ENCODE results near the gene LTBP1.

Gene LTBP1

DNA sequence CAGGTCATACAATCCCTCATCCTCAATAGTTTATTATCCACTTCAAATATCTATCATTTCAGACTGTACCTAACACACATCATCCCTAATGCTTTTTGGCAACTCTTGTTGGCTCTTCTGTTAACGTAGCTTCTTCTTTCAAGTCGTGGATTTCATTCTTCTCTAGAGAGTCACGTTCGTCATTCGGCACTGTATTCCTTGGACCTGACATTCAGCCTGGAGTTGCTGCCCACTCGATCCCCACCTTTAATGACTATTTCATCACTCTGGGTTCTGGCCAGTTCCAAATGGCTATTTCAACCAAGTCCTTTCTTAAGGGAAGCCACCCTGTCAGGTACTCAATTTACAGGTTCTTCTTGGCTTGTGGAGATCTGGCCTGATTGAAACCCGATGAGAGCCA is 337.5 kb downstream of the LTBP1 start:
- DNase-seq = no peak

DNA sequence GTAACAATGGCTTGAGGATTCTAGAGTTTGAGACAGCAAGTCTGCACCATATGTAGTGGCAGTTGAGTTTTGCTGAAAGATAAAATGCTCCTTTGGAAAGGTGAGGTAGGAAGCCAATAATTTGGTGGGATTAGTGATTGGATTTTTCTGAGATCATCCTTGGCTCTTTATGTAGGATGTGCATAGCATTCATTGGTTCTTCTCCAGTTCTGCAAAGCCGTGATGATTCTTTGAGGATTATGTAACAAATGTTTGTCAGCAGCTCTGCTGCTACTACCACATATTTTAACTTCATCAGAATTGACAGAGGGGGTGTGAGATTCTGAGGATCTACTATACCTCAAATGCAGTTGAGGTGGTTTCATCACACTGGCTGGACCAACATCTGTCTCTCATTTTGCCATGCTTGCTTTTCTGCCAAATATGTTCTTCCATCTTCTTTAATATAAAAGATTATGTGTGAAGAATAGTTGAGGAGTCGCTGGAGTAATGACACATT is 340.8 kb downstream of the LTBP1 start:
- no peak for DNase-seq

DNA sequence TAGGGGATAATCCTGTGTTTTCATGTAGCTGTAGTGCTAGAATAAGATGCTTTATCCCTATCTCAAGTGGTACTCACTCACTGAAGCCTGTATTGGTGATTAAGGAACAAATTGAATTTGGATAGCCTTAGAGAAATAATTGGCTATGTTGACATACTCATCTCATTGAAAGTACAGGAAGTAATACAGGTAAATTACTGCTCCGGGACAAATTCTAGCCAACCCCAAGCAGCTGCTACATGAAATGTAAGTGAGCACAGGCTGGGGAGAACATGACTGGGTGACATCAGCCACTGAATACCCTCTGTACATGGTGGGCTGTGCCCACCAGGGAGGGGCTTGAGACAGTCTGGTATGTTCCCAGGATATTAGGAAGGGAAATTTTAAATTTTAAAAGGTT is 341.3 kb downstream of the LTBP1 start:
- no peak for DNase-seq

DNA sequence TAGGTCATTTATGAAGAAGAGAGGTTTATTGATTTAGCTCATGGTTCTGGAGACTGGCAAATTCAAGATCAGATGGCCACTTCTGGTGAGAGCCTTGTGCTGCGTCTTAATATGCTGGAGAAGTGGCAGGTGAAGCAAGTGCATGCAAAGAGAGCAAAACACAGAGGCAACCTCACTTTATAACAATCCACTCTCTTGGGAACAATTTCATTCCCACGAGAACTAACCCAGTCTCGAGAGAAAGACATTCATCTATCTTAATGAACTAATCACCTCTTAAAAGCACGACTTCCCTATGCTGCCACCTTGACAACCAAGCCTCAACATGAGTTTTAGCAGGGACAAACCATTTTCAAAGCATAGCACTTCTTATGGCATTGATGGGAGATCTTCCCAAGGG is 343.2 kb downstream of the LTBP1 start:
- no peak for DNase-seq

GRCh38 chr2:33291278-33292013 is 344.7 kb downstream of the LTBP1 start:
- no peak for DNase-seq

DNA sequence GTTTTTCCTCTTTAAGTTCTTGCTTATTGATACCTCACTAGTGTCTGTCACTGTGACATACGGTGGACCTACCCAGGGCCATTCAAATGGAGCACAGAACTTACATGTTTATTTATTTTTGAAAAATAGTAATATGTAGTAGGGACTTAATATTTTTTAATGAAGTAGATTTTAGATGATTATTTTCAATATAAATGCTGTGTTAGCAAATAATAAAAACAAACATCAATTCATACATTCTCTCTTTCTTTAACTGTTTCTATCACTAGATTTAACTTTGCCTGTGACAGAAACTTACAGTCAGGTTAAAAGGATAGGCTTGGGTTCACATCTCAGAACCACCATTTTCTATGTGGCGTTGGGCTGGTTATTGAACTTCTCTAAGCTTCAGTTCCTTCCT is 345.3 kb downstream of the LTBP1 start:
- DNase-seq = no peak

DNA sequence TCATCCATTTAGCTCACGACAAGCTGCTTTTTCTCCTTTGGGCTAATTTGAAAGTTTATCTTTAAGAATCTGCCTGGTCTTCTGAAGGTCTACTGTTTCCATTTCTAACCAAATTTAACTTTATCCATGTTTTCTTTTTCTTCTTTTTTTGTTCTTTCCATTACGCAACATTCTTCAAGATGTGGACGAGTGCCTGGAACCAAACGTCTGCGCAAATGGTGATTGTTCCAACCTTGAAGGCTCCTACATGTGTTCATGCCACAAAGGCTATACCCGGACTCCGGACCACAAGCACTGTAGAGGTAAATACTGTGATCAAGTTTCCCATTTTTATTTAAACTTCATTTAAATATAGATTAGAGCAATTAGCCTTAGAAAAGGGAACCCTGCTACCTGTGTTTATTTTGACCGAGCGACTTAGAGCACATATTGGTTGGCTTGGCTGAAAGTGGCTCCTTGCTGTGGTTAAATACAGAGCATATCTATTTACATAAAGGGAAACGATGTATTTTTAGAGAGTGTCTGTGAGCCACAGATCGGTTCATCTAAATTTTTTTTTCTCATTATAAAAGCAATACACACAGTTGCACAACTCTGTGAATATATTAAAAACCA is 346.3 kb downstream of the LTBP1 start:
- no peak for DNase-seq

DNA sequence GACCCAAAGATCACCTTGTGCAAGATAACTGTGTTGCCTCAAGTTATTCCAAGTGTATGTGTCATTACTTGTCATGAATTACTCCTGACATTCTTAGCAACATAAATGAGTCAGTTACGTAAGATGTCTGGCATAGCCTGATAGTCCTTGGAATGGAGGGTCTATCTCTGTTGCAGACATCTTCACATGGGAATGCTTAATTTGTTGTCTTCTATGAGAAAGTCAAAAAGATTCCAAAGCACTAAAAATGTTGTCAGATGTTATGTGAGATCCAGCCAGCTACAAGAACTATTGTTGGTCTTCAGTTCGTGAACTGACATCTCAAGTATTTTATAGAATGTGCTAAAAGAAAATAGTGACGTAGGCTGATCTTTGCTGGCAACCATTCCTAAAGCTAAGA is 351.5 kb downstream of the LTBP1 start:
- DNase-seq = no peak

- DNase-seq = no peak
These were observed 354.6 kb downstream of the LTBP1 start for GRCh38 chr2:33301355-33301754.

DNA sequence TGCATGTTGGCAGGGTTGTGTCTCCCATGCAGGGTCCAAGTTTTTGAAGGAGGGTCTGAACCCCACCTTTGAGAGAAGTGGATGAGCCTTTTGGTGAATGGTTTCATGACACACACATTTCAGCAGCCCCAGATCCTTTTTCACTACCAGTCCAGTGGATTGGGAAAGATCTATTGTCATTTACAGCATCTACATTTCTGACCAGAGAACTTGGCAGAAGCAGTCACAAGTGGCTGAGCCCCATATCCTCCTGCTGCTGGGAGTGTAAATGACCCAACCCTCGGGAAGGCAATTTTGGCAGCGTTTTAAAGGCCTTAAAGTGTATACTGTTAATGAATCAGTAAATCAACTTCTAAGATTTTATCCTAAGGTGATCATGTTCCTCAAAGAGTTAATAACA is 355.6 kb downstream of the LTBP1 start:
- no peak for DNase-seq

DNA sequence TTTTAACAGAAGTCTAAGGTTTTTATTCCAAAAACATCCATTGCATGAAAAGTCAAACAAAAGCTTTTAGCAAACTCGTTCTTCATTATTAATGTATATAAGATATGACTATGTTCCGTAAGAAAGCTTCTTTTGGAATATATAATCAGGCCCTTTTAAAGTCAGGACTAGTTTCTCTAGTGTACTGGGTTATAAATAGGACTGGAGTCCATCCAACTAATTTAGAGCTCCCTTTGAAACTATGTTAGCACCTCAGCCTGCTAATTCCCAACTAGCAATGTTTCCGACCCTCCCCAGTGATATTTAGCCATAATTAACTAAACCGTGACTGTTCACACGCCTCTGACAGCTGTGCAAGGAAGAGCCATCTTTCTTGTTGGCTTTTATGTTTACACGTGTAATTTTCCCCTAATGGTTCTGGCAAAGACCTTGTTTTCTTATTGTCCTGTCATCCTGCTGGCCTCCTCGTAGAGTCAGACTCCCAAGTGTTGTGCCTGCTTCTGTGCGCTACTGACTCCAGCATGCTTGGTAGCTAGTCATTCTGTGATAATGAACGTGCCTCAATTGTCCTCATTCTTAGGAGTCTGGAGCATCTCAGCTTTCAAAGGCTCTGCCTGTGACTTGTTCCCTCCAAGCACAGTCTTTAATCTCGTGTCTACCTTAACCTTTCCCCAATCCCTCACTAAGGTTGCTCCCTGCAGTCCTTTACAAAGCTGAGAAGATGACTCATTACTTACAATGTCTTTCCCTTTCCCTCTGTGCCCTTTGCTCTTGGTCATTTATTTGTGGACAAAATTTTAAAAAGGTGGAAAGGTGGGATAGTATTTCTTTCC is 357.5 kb downstream of the LTBP1 start:
- no peak for DNase-seq

- DNase-seq = no peak
These were observed 361.0 kb downstream of the LTBP1 start for GRCh38 chr2:33307659-33308270.

- DNase-seq = no peak
These were observed 365.6 kb downstream of the LTBP1 start for GRCh38 chr2:33312355-33312754.

GRCh38 chr2:33313039-33313438 is 366.3 kb downstream of the LTBP1 start:
- DNase-seq = no peak

- DNase-seq = no peak
These were observed 367.8 kb downstream of the LTBP1 start for GRCh38 chr2:33314541-33314940.

DNA sequence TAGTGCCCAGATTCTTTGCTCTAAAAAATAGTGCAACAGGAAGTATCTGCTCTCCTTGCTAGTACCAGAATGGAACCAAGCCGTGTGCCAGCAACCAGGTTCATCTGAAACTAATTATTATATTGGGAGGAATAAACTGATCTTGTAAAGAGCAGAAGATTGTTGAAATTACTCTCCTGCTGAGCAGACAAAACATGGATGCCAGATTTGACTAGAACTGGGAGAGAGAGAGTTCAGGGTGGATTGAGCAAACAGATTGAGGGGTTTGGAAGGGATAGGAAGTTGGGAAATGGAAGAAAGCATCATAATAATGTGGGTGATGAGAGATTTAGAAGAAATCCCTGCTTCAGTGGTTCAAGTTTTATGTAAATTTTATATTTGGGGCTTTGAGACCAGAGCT is 369.6 kb downstream of the LTBP1 start:
- DNase-seq = no peak

- no peak for DNase-seq
These were observed 370.7 kb downstream of the LTBP1 start for GRCh38 chr2:33317369-33318007.

DNA sequence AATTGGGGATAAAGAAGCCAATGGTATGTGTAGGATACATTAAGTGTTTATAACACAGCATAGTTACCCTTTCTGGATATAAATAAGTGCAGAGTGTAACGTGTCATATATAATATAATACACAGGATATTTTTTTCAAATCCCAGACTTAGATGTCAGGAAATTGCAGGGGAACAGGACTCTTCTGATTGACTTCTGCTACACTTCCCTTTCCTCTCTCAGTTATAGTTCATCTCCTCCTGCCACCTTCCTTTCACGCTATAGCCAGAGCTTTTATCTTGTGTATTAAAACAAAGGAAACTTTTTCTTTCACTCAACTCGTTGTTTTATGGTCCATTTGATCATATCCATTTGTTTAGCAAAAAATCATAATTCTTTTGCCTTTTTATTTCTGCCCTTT is 371.7 kb downstream of the LTBP1 start:
- no peak for DNase-seq

- DNase-seq = no peak
These were observed 373.8 kb downstream of the LTBP1 start for GRCh38 chr2:33320573-33320972.

DNA sequence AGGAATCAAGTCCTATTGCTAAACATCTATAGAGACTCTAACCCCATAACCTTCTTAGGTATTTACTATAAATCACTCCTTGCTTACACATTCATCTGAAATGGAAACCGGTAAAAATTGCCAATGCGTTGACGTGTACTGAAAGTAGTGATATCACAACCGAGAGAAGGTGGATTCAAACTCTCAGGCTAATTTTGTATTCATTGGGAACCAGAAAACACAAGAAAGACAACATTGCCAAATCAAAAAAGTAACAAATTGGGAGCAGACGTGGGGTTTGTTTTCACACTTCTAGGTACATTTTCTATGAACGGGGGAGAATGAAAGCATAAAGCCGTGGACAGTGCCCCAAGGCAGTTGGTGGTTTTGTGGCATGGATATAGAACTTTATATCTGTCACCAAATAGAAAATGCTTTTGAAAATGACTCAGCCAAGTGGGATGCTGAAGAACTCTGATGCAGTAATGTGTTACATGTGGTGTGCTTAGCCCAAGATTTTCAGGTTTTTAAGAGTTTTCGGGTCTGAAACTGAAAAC is 374.6 kb downstream of the LTBP1 start:
- no peak for DNase-seq

DNA sequence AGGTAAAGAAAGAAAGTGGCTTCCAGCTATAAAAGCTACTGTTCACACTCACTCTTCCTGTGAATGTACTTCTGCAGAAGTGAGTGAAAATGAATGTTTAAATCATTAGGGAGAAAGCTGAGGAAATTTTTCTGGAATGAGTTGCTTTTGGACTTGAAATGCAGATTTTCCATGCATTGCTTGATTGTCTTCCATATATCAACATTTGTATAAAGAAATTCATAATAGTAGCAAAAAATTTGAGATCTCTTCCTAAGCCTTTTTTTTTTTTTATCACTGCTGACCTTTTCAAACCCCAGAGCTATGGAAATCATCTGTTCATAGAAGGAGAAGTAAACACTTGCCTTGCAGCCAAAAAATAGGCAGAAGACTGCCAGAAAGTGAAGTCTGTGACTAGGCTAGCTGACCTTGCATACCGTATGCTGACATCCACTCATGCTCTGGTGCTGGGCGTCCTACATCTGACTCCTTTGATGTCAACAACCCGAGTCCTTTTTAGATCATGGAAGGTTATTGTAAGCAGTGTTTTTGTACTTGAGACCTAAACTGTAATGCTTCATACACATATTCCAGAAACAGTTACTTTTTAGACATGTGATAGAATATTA is 375.2 kb downstream of the LTBP1 start:
- DNase-seq = no peak

- DNase-seq = no peak
These were observed 375.9 kb downstream of the LTBP1 start for GRCh38 chr2:33322612-33323011.
